Right lobe of liver (tissue), 6 donors: ENCODE measurements around the gene WSCD2. TPM values are rescaled to one million over a fixed set of nuclear protein-coding genes. Genes with fewer than 3 reads are reported as not detected.

Experiments
- ATAC-seq, 4 donors: fragments of 200-7000 bp; cut with Tn5 transposase; one replicate each; pipeline ENCODE4 v1.9.1; 2020; ENCODE audit warnings: mild to moderate bottlenecking in 4 of 4, moderate library complexity in 4 of 4
- DNase-seq, 3 donors: peaks; one replicate each; pipeline ENCODE4 v3.0.0-alpha.2; 2020
- H3K27ac ChIP-seq, 3 donors: fragments of 200-600 bp; one replicate each; pipeline ENCODE4 v1.8.0; 2022
- H3K27me3 ChIP-seq, 2 donors: fragments of 200-600 bp; one replicate each; pipeline ENCODE4 v1.8.0; 2022
- H3K36me3 ChIP-seq, 4 donors: fragments of 200-600 bp; sonication (generic) in 1 of 4; one replicate each; pipeline versions ENCODE4 v1.5.1 to v1.8.0; 2017 to 2022; ENCODE audit warnings: control low read depth in 1 of 4
- H3K4me1 ChIP-seq, 4 donors: fragments of 200-600 bp; sonication (generic) in 1 of 4; one replicate each; pipeline versions ENCODE4 v1.5.1 to v1.8.0; 2017 to 2022; ENCODE audit warnings: control low read depth in 1 of 4
- H3K4me3 ChIP-seq, 3 donors: fragments of 200-600 bp; one replicate each; pipeline ENCODE4 v1.8.0; 2022
- H3K9me3 ChIP-seq, 4 donors: fragments of 200-600 bp; sonication (generic) in 1 of 4; one replicate each; pipeline versions ENCODE4 v1.5.1 to v1.8.0; 2017 to 2022; ENCODE audit warnings: control low read depth in 1 of 4
- POLR2A ChIP-seq: fragments of 450-650 bp; IDR thresholded peaks from one replicate; pipeline ENCODE4 v1.6.1; 2017; ENCODE audit warnings: antibody characterized with exemption, mild to moderate bottlenecking
- WGBS: methylation state at CpG from one replicate; pipeline ENCODE4 v1.1.6; 2018; ENCODE audit warnings: low coverage, low lambda C conversion rate; ENCODE audit not compliant: insufficient coverage; ENCODE audit errors: missing lambda C conversion rate; 5-methylcytosine and 5-hydroxymethylcytosine counted together
- intact Hi-C, 2 donors: fragments of 100-400 bp; cut with DNase I; formaldehyde crosslinking; loops; one replicate each; pipeline versions ENCODE4 v1.11.2 to v1.14.1; 2022
- total RNA-seq, 6 experiments: library from RNA; depleted of rRNA in 2 of 6; stranded (reverse); fragments of >200 nt in 2 of 6; fragmentation: NEBNext Ultra II Directional in 3 of 6; extraction: Animal tissue kit (Norgen Biotek cat#: 25700) in 3 of 6; gene quantifications; one replicate each; pipeline versions ENCODE4 v1.1.0 to v1.2.4, GENCODE V29; 2016 to 2023
- TF ChIP-seq, protein P1 (sequence below), 4 donors: fragments of 200-600 bp in 3 of 4; fragments of 450-650 bp in 1 of 4; IDR thresholded peaks; one replicate each; pipeline versions ENCODE4 v1.5.1 to v1.8.0; 2016 to 2022; ENCODE audit warnings: antibody characterized with exemption in 4 of 4, mild to moderate bottlenecking in 2 of 4
- donor health status: DM: no; HTN: yes; CAD: no.
- donor health status: DM: no; HTN: no; CAD: no.
- donor health status: DM: no; HTN: no; CAD: no.
- donor health status: DM: no; HTN: yes; CAD: no.
- donor health status: DM: no; HTN: yes; CAD: no.

WSCD2 gene
- total RNA-seq, 6 experiments from 2014 or later = not detected

DNA sequence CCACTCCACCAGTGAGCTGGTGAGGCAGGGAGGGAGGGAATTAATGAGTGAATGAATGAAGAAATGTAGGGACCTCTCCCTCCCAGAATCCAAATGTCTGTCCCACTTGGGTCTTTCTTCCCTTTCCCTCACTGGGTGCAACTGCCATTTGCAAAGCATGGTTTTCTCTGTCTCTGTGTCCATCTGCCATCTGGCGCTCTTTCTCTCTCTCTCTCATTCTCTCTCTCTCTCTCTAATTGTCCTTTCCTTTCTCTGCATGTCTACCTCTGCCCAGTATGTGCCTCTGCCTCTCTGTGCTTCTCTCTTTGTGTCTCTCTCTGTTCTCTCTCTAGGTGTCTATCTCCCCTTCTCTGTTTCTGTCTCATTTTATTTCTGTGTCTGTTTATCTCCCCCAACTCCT is 107.3 kb downstream of the WSCD2 start:
- WGBS = 83% methylated on average over 1 of the region's 1 CpG
- H3K4me1 ChIP-seq = no peaks in the 10 kb centered on the region
- no peaks in the 10 kb centered on the region for H3K36me3 ChIP-seq
- no peak for TF ChIP-seq POLR2A
- TF ChIP-seq, protein P1, sequence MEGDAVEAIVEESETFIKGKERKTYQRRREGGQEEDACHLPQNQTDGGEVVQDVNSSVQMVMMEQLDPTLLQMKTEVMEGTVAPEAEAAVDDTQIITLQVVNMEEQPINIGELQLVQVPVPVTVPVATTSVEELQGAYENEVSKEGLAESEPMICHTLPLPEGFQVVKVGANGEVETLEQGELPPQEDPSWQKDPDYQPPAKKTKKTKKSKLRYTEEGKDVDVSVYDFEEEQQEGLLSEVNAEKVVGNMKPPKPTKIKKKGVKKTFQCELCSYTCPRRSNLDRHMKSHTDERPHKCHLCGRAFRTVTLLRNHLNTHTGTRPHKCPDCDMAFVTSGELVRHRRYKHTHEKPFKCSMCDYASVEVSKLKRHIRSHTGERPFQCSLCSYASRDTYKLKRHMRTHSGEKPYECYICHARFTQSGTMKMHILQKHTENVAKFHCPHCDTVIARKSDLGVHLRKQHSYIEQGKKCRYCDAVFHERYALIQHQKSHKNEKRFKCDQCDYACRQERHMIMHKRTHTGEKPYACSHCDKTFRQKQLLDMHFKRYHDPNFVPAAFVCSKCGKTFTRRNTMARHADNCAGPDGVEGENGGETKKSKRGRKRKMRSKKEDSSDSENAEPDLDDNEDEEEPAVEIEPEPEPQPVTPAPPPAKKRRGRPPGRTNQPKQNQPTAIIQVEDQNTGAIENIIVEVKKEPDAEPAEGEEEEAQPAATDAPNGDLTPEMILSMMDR (IDR thresholded peaks at IDR 0.05) = no peak
- no peaks in the 10 kb centered on the region for H3K27me3 ChIP-seq
- H3K27ac ChIP-seq = no peak overlapping the region
- H3K4me3 ChIP-seq = no peak overlapping the region
- H3K9me3 ChIP-seq = no peaks in the 10 kb centered on the region
- ATAC-seq = no peak
- no peak for DNase-seq
- intact Hi-C loops = no loop called here

DNA sequence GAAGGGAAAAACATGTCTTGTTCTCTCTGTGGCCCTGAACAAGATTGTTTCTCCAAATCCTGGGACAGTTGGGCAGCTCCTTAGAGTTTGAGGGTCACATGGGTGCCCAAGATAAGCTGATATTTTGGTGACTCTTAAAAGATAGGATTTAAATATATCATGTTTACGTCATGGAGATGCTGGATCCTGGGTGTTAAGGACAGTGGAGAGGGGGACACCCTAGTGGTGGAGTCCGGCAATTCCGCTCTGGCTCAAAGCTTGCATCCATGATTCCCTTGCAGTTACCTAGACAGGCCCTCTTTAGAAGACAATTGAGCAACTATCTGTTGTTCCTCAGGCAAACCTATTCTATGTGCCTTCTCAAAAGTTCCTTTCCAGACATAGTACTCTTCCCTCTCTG is 108.2 kb downstream of the WSCD2 start:
- Histone ChIP-seq H3K36me3 (no peaks in the 10 kb centered on the region), H3K9me3 (no peaks in the 10 kb centered on the region), H3K4me1 (no peaks in the 10 kb centered on the region), H3K27ac (no peak overlapping the region), H3K4me3 (no peak overlapping the region), H3K27me3 (no peaks in the 10 kb centered on the region)
- DNase-seq (no peak), ATAC-seq (no peak)
- WGBS = 44% methylated on average over 1 of the region's 3 CpGs
- no peak for TF ChIP-seq POLR2A
- TF ChIP-seq, protein P1 (IDR thresholded peaks at IDR 0.05) = no peak
- intact Hi-C loops = no loop called here

DNA sequence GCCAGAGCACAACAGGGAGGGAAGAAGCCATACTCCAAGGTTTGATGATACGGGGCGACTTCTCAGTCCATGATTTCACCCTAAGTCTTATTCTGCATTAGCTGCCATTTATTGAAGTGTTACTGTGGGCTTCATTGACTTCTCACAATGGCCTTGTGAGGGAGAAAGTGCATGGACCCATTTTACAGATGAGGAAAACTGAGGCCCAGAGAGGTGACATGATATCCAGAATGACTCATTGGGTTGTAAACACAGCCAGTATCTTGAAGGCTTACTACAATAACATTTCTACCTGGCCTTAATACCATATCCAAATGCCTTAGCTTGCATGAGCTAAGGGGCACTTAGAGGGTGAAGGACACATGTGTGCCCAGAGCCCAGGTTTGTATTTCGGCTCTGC is 109.4 kb downstream of the WSCD2 start:
- DNase-seq = no peak
- Histone ChIP-seq H3K27me3 (no peaks in the 10 kb centered on the region), H3K36me3 (no peaks in the 10 kb centered on the region), H3K4me1 (no peaks in the 10 kb centered on the region), H3K4me3 (no peak overlapping the region), H3K9me3 (no peaks in the 10 kb centered on the region), H3K27ac (no peak overlapping the region)
- 95% methylated on average over 3 of the region's 3 CpGs for WGBS
- intact Hi-C loops = no loop called here
- no peak for ATAC-seq
- no peak for TF ChIP-seq POLR2A
- TF ChIP-seq, protein P1 (IDR thresholded peaks at IDR 0.05) = no peak

DNA sequence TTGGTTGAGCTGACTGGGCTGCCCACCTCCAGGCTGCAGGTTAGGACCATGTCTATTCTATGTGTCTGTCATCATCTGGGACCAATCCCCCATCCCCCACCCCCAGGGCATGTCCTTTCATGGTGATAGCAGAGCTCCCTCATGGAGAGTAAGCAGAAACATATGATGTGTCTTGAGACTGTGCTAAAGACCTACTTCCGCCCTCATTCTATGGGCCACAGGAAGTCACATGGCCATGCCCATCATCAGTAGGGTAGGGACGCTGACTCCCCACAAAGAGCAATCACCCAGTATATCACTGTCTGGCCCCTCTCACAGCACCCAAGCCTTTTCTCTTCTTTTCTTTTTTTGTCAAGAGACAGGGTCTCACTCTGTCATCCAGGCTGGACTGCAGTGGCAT is 110.3 kb downstream of the WSCD2 start:
- no peak for DNase-seq
- no peak for ATAC-seq
- H3K27me3 ChIP-seq = no peaks in the 10 kb centered on the region
- no peaks in the 10 kb centered on the region for H3K9me3 ChIP-seq
- H3K4me1 ChIP-seq = no peaks in the 10 kb centered on the region
- WGBS = 43% methylated on average over 1 of the region's 2 CpGs
- no peak overlapping the region for H3K27ac ChIP-seq
- H3K36me3 ChIP-seq = no peaks in the 10 kb centered on the region
- no peak overlapping the region for H3K4me3 ChIP-seq
- intact Hi-C loops = no loop called here
- no peak for TF ChIP-seq POLR2A
- TF ChIP-seq, protein P1 (IDR thresholded peaks at IDR 0.05) = no peak
